ENCODE data around the gene MPDU1.
"Not testable (repeated sequence)": the region's sequence is repeated elsewhere in the genome, so short reads cannot be mapped to it uniquely, and the experiment has no call there.

Gene MPDU1

DNA sequence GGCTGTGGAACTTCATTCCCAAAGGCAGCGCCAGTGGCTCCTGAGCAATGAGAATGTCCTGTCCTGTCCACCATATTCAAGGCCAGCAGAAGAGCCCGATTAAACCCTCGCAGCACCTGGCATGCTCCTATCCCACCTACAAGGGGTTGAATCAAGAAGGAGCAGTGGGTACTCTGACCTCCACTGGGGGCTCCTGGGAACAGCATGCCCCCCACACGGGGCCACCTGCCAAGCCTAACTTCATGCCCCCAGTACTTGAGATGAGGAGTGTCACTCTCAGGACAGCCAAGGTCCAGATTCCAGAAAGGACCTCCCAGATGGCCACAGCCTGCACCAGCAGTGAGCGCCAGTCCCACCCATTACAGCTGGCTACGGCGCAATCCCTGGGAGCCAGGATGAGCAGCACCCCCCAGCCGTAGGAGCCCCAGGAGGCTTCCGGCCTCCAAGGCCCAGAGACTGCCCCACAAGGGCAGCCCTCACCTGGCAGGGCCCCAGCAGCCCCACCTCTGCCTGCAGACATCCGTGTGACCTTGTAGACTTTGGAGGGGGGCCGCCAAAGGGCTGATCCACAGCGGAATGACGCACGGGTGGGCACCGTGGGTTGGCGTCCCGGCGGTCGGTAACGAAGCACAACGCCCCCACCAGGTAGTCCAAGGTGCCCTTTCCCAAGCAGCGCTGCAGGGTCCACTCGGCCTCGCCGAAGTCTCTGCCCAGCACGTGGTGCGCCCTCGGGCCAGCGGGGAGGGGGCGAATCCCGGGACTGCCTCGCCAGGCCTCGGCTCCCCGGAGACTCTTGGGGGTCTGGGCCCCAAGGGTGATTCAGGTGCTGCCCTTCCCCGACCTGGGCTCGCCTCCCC lies 1.0 kb upstream of the MPDU1 start:
- no peak for DNase-seq

DNA sequence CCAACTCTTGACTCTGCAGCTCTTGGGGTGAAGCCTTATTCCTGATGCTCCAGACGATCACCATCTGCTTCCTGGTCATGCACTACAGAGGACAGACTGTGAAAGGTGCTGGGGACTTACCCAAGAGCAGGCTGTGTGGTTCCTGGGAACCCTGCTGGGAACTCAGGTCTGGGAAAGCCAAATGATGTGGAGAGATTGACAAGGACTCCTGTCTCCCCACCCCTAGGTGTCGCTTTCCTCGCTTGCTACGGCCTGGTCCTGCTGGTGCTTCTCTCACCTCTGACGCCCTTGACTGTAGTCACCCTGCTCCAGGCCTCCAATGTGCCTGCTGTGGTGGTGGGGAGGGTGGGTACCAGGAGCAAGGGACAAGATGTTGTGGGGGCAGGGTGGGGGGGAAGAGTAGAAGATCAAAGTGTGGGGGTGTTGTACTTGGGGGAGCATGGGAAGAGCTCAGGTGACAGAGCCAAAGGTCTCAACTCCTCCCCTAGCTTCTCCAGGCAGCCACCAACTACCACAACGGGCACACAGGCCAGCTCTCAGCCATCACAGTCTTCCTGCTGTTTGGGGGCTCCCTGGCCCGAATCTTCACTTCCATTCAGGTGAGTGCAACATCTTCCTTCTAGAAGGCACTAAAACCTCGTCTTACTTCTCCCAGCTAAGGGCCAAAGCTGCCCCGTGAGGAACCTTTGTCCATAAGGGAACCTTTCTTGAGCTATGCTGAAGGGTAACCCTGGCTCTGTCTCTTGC lies 3.2 kb downstream of the MPDU1 start:
- DNase-seq: no peak

DNA sequence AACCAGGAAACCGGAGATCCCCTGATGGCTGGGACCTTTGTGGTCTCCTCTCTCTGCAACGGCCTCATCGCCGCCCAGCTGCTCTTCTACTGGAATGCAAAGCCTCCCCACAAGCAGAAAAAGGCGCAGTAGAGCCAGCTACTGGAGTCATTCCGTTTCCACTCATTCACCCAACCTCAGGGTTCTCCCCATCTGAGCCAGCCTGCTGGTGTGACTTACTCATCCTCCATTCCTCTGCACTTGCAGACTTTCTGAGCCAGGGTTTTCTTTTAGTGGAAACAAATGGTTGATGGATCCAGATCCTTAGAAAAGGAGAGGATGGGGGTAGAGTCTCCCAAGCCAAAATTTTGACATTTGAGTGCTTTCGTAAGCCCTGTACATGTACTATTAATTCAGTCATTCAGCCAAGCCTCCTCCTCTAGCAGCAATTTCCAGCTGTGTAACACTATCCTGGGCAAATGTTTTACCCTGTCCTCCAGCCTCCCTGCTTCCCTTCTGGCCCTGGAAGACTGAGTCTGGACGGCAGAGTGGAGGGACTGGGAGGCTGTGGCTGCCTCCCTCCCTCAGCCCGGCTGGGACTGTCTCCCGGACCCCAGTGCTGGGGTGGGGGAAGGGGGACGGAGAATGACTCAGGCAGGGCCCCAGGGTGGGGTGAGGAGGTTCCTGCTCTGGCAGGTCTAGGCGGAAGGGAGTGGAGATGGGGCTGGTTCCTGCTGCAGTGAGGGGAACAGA lies 3.9 kb downstream of the MPDU1 start:
- no peak for DNase-seq

DNA sequence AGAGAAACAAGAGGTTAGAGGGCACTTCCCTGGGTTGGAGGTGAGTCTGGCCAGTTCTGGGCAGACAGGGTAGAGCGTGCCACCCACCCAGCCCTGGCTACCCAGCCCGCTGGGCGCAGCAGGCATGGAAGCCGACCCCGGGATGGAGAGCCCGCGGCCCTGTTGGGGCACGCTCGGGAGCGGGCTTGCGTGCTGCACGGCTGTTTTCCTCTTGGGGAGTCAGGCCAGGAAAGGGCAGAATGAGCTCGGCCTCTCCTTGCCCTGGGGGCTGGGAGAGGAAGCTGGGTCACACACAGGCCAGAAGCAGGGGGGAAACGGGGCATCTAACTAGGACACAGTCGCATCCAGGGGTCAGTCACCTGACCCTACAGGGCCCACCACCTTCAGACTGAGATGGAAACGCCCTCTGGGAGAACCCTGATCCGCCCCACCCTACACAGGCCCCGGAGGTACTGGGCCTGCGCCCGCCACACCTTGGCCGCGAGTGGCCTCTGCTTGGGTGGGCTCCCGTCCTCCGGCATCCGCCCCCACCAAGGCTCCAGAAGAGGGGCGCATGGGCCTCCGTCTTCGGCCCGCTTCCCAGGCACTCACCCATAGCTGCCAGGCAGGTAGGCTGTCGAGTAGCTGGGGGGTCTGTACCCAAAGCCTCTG lies 5.0 kb downstream of the MPDU1 start:
- no peak for DNase-seq

DNA sequence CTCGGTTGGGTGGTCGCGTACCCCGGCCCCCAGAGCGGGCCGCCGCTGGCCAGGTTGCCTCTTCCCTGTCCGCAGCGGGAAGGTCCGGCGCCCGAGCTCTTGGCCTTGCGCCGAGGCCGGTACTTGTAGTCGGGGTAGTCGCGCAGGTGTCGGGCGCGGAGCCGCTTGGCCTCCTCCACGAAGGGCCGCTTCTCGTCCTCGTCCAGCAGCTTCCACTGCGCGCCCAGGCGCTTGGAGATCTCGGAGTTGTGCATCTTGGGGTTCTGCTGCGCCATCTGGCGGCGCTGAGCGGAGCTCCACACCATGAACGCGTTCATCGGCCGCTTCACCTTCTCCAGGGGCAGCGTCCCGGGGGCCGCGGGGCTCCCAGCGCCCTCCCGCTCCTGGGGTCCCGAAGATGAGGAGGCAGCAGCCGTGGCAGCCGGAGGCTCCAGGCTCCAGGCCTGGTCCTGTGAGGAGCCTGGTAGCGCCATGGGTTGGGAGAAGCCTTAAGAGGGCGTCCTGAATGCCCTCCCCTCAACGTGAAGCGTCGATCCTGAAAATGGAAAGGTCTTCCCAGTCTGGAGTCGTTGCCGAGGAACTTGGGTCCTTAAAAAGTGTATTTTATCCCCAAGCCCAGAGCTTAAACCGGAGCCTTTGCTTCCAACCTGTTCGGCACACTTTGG lies 5.7 kb downstream of the MPDU1 start:
- no peak for DNase-seq

DNA sequence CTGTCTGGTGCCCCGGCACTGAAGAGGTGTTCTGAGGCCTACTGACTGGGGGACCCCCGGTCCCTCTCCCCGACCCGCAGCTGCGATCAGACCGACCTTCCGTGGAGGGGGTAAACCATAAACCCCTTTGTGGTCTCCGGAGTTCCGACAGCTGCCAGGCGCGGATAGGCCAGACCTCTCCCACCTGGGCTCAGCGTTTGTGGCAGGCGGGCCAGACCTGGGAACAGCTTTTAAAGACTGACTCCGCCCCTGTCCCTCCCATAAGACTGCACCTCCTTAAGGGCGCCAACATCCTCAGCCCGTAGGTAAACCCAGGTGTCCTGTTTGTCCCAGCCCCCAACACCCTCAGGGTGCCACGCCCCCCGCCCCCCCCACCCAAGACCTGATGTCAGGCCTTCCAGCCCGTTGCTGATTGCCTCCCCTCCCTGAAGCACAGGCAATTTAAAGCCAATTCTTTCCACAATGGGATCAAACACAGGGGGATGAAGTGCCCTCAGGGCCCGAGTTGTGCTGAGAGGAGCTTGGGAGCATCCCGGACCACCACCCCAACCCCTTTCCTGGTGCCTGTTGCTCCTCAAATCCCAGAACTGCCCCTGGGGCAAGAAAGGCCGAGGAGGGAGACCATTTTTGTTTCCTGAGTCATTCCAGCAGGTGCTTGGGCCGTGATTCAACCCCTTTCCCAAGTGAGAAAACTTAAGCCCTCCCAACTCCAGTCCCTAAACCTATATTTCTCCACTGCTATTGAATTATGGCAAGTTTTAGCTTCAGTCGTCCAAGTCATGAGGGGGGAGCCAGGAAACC lies 6.4 kb downstream of the MPDU1 start, which contains the start of gene SOX15:
TSS of gene SOX15 (minus strand) at position 204 of the 801 bp plus-strand sequence. CDS start 418 bp downstream, outside the sequence.
- DNase-seq: no peak

DNA sequence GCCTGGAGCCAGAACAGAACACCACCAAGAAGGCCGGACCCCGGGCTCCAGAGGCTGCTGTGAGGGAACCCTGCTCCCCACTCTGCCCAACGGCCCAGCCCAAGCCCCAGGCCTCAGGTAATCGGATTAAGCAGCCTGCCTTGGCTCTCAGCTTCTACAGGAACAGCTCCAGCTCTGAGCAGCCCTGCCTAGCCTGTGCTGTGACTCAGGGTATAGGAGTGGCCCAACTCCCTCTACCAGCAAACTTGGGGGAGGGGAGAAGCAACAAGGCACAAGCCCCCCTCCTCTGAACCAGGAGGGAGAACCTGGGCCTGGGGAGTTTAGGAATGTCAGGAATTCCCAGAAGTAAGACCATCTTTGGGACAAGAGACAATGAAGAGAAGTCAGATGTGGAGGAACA lies 7.1 kb downstream of the MPDU1 start:
- no peak for DNase-seq

DNA sequence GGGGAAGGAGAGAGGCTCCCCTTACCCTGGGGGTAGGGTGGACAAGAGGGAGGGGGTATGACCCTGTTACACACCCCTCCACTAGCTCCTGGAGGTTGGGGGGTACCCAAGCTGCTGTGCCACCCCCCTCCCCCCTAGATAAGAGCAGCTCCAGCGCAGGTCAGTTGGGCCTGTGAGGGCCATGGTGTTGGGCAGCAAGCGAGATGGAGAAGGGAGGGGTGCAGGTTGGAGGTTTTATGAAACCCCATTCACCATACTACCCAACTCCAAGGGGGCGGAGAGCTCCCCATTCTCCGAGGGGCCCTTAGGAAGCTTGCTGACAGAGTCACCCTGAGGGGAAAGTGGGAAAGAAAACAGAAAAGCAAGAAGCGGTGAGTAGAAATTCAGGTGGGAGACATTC lies 7.9 kb downstream of the MPDU1 start:
- DNase-seq: no peak

DNA sequence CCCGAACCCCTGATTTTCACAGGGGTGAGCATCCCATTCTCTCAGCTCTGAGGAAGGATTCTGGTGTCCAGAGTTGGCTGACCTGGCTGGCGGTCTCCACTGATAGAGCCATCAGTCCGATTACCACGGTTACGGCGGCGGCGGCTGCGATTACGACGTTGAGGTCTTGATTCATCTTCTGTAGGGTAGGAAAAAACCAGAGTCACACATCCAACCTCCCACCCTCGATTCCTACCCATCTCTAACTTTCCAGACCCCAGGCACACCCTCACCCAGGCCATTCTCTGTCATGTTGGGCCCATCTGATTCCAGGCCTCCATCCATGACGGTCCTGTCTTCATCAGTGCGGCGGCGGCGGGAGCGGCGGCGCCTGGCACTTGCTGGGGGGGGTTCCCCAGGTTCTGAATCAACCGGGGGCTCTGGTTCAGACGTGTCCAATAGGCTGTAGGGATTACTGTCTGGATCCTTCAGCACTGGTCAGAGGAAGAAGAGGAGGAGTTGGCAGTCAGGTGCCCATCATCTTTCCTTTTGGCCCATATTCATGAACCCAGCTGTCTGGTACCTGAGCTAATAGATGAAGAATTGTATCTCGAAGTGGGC lies 8.9 kb downstream of the MPDU1 start:
- no peak for DNase-seq

DNA sequence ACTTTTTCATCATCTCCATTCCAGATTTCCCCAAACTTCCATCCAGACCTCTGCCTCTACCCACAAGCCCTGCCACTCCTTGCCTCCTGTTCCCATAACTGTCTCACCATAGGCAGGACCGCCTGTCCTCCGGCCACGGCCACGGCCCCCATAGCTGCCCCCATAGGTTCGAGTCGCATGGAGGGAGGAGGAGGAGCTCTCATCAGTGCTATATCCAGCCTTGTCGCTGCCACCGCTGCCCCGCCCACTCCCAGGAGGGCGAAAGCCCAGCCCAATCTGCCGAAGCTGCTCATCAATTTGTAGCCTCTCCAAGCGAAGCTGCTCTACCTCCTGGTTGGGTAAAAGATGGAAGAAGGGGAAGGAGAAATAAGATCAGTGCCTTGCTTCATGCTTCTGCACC lies 9.6 kb downstream of the MPDU1 start:
- DNase-seq: no peak

DNA sequence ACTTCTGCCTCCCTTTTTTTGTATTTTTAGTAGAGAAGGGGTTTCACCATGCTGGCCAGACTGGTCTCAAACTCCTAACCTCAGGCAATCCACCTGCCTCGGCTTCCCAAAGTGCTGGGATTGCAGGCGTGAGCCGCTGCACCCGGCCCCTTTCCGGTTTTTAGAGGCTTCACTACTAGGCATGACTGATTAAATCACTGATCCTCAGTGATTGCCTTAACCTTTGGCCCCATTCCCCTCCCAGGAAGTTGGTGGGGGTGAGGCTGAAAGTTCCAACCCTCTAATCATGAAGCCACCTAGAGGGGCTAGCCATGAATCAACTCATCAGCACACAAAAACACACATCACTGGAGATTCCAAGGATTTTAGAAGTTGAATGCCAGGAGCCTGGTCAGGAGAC lies 13.9 kb downstream of the MPDU1 start:
- not testable (repeated sequence) for DNase-seq

DNA sequence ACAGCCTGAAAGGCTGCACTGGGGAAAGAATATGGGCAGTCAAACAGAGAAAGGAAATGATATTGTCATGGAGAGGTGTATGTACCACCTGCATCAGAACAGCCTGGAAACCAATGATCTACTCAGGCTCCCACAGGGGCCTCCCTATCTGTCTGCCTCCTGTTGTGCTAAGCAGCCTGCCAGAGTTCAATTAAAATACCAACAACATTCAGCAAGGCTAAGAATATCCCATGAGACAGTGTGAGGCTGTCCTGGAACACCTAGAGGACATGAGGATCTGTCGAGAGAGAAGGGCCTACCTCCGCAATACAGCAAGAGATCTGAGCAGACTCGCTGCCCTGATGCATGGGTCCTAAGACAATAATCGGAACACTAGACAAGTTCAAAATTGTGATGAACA lies 22.6 kb downstream of the MPDU1 start:
- DNase-seq: no peak

DNA sequence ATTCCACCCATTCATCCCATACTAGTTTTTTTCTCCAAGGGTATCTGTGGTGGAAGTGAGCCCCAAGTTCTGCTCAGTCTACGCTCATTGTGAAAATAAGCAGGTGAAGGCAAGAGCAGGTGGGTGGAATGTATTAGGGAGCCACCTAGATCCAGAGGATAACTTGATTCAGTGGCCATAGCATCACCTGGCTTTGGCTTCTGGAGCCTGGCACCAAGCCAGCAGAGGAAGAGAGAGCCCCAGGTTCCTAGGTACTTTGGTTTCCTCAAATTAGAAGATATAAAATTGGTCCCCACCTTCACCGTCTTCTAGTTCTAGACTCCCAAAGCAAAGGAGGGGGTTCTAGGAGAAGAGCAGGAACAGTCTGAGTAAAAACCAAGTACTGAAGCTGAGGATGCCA lies 27.0 kb downstream of the MPDU1 start:
- no peak for DNase-seq

DNA sequence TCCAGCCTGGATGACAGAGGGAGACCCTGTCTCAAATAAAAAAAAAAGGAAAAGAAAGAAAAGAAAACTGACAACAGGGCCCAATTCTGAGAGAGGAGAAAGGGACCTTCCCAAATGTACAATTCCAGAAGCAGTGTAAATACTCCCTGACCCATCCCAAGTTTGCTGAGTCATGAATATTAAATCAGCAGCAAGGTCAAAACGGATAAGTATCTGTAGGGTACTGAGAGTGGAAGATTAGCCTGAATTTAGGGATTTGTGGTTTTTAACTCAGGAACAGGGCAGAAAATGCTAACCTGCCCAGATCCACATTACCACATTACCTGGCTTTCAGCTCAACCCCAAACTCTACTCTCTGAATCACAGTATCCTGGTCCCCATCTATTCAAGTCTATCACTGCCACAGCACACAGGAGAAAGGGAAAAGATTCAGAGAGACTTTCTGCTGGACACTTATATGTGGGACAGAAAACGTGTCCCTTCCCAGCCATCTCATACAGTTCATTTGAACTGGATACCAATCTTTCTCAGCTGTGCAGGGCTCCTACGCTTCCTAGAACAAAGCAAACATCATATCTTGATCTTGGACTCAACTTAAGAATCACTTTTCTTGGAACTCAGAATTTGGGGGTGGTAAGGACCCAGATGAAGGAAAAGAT lies 28.1 kb downstream of the MPDU1 start:
- no peak for DNase-seq

DNA sequence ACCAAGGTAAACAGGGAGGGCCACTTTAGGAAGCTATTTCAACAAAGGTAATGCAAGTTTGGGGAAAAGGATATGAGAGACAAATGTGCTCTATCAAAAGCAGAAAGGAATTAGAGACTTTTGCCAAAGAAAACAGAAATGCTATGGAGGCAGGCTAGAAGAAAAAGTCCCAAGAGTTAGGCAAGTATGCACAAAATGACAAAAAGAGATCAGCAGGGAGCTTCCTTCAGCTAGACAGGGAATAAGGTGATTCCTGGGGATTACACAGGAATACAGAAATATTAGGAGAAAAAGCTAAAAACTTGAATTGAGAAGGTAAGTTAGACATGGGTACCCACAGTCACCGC lies 28.6 kb downstream of the MPDU1 start:
- DNase-seq: no peak

DNA sequence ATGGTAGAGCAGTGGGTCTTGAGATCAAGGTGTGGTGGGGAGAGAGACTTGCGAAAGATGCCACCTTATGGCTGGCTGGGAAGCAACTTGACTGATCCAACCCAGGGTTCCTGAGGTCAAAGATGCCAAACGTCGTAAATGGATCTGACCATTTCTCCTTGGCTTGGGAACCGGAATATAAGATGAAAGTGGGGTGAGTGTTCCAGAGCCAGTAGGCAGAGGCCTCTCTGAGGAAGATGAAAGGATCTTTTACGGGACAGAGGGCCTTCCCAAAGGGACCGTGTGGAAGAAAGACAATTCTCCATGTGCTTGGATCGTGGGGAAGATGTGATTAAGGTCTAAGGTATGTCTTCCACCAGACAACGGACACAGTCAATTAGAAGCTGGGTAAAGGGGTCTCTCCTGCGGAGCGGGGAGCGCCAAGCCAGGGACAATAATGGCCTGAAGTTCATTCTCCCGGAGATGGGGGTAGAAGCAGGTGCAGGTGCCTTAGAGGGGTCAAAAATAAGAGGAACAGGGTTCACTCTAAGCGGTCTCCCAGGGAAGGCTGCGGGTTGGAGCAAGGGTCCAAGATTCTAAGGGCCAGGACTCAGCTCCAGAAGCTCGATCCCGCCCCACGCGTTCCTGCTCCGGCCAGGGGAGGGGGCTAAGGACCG lies 30.2 kb downstream of the MPDU1 start:
- no peak for DNase-seq

DNA sequence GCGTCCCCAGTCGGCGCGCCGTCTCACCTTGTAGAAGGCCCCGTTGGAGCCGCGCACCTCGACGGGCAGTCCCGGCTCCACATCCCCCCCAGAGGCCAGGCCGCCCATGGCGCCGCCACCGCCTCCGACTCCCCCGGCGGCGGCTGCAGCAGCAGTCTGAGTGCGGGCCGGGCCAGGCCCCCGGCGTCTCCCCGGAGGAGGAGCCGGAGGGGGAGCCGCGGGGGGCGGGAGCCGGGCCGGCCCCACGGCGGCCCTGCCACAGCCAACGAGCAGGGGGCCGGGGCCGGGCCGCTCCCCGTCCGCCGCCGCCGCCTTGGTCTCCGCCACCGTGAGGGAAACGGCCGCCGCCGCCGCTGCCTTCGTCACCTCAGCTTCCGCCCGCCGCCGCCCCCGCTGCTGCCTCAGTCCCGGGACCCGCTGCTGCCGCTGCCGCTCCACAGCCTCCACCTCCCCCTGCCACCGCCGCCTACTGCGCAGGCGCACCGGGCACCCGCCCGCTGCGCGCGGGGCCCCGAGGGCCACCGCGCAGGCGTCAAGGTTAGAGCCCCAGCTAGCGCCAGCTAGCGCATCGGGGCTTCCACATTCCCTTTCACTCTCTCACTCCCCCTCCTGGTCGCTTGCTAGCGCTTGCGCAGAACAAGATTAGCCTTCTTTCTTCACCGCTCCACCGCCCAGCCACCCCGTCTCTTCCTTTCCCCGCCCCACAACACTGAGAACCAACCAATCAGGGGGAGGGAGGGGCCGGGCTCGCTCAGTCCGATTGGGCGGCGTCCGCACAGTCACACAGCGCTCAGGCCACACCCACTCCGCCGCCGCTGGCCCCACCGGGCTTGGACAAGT lies 31.0 kb downstream of the MPDU1 start, which contains the start of gene FXR2:
TSS of gene FXR2 (minus strand) at position 473 of the 840 bp plus-strand sequence. CDS start at position 108, 365 bp downstream.
- peak; percentile 69 for DNase-seq

DNA sequence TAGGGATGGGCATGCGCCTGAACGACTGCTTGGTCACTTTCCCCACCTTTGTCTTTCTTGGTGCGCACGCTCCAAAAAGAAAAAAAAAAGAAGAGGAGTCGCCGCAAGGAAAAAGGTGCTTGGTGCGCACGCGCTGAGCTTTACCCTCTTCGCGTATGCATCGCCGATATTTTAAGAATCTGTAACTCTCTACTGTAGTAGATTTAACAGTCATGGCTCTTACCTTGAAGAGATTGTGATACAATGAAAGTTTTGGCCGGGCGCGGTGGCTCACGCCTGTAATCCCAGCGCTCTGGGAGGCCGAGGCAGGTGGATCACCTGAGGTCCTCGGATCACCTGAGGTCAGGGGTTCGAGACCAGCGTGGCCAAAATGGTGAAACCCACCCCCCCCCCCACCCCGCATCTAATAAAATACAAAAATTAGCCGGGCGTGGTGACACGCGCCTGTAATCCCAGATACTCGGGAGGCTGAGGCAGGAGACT lies 31.7 kb downstream of the MPDU1 start:
- no peak for DNase-seq

DNA sequence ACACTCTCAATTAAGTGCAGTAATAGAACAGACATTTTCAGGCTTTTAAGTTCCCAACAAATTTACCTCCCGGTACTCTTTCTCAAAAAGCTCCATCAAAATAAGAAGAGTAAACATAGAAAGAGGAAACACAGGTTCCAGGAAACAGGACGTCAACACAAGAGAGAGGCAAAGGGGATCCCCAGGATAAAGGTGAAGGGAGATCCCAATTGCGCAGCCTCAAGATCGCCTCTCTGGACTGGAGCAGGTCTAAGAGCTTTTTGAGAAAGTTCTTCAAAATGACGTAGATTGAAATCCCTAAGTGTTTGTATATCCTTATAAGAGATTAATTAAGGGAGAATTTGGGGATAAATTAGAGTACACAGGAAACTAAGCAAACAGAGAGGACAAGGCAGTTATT lies 35.0 kb downstream of the MPDU1 start:
- no peak for DNase-seq

All from NCI-H524 treated with DMSO at 0.1 percent for 48 hours (cell line).